K562 (cell line): ENCODE results near the gene GPR162.

Source experiments
- EP400 ChIP-seq: fragments of 450-650 bp; IDR thresholded peaks from 2 replicates; pipeline ENCODE4 v1.6.1; 2017; ENCODE audit warnings: antibody characterized with exemption, mild to moderate bottlenecking, moderate library complexity
- FOXK2 ChIP-seq, 2 experiments: fragments of 450-650 bp; IDR thresholded peaks in 1 of 2; conservative IDR thresholded peaks in 1 of 2; 2 replicates each; pipeline ENCODE4 v1.6.1; 2016; ENCODE audit warnings: low read depth in 2 of 2, mild to moderate bottlenecking in 1 of 2
- FUS ChIP-seq: fragments of 200-400 bp; formaldehyde crosslinking; optimal IDR thresholded peaks from 2 replicates; pipeline ENCODE3; 2017; ENCODE audit warnings: low read depth, low read length
- GABPB1 ChIP-seq: sonication (generic); formaldehyde crosslinking; IDR thresholded peaks from 2 replicates; pipeline ENCODE4 v1.8.0; 2022; ENCODE audit warnings: mild to moderate bottlenecking, missing genetic modification reagents
- HEY1 ChIP-seq: fragments of 250-450 bp; sonication (Bioruptor Pico); IDR thresholded peaks from 2 replicates; pipeline ENCODE4 v1.5.0; 2020; ENCODE audit warnings: mild to moderate bottlenecking, moderate library complexity, borderline replicate concordance
- RNF2 ChIP-seq: sonication (generic); IDR thresholded peaks from 2 replicates; pipeline ENCODE4 v1.6.1; 2016
- SP1 ChIP-seq: sonication (generic); formaldehyde crosslinking; IDR thresholded peaks from 2 replicates; pipeline ENCODE4 v1.8.1; 2022; ENCODE audit warnings: mild to moderate bottlenecking, missing genetic modification reagents
- TEAD4 ChIP-seq, 2 experiments: sonication (generic) in 1 of 2; formaldehyde crosslinking in 1 of 2; IDR thresholded peaks; 2 replicates each; pipeline versions ENCODE4 v1.6.1 to v1.8.0; 2012 to 2022; ENCODE audit warnings: borderline replicate concordance in 1 of 2, inconsistent platforms in 1 of 2, low read length in 1 of 2, mild to moderate bottlenecking in 1 of 2, missing genetic modification reagents in 1 of 2

GRCh38 chr12:6858799-6859198 is 37.2 kb downstream of the GPR162 start:
- TF ChIP-seq RNF2: no peak
- TF ChIP-seq SP1 (CRISPR knock-in tag): no peak
- no peak for TF ChIP-seq EP400
- TF ChIP-seq TEAD4 (IDR thresholded peaks at IDR 0.05; ENCODE audit: low read length): no peak
- no peak for TF ChIP-seq TEAD4 (CRISPR knock-in tag; IDR thresholded peaks at IDR 0.05; ENCODE audit: borderline replicate concordance)
- no peak for TF ChIP-seq GABPB1 (CRISPR knock-in tag)
- no peak for TF ChIP-seq FOXK2 (conservative IDR thresholded peaks at IDR 0.05 in 1 of 2, IDR thresholded peaks at IDR 0.05 in 1 of 2; ENCODE audit: low read depth in 2 of 2)
- TF ChIP-seq FUS: no peak
- no peak for TF ChIP-seq HEY1 (CRISPR knock-in tag)
